ENCODE results near the gene THAP2.

THAP2 gene

GRCh38 chr12:71710276-71711125 lies 46.4 kb downstream of the THAP2 start:
- Mint-ChIP-seq H3K9me3 (peaks cover 35% of the 10 kb centered on the region), H3K27ac (no peak overlapping the region), H3K4me1 (peaks cover 15% of the 10 kb centered on the region), H3K36me3 (peaks cover 14% of the 10 kb centered on the region), H3K4me3 (no peak overlapping the region), H3K27me3 (peaks cover 2% of the 10 kb centered on the region)

- Mint-ChIP-seq H3K36me3 (peaks cover 3% of the 10 kb centered on the region), H3K9me3 (peaks cover 14% of the 10 kb centered on the region), H3K27me3 (no peaks in the 10 kb centered on the region), H3K4me3 (no peak overlapping the region), H3K27ac (no peak overlapping the region), H3K4me1 (no peaks in the 10 kb centered on the region)
These were observed 54.5 kb downstream of the THAP2 start for GRCh38 chr12:71718611-71719010.

- Mint-ChIP-seq H3K27me3 (no peaks in the 10 kb centered on the region), H3K9me3 (peaks cover 13% of the 10 kb centered on the region), H3K27ac (no peak overlapping the region), H3K36me3 (no peaks in the 10 kb centered on the region), H3K4me1 (no peaks in the 10 kb centered on the region), H3K4me3 (no peak overlapping the region)
These were observed 55.7 kb downstream of the THAP2 start for GRCh38 chr12:71719647-71720370.

GRCh38 chr12:71721783-71722505 lies 57.8 kb downstream of the THAP2 start:
- Mint-ChIP-seq H3K4me1 (no peaks in the 10 kb centered on the region), H3K9me3 (no peaks in the 10 kb centered on the region), H3K4me3 (no peak overlapping the region), H3K27ac (no peak overlapping the region), H3K36me3 (no peaks in the 10 kb centered on the region), H3K27me3 (no peaks in the 10 kb centered on the region)

GRCh38 chr12:71725011-71725410 lies 60.9 kb downstream of the THAP2 start:
- Mint-ChIP-seq H3K9me3 (no peaks in the 10 kb centered on the region), H3K4me3 (no peak overlapping the region), H3K4me1 (no peaks in the 10 kb centered on the region), H3K27ac (no peak overlapping the region), H3K36me3 (no peaks in the 10 kb centered on the region), H3K27me3 (no peaks in the 10 kb centered on the region)

- Mint-ChIP-seq H3K27ac (no peak overlapping the region), H3K27me3 (no peaks in the 10 kb centered on the region), H3K36me3 (no peaks in the 10 kb centered on the region), H3K4me3 (no peak overlapping the region), H3K9me3 (no peaks in the 10 kb centered on the region), H3K4me1 (no peaks in the 10 kb centered on the region)
These were observed 62.4 kb downstream of the THAP2 start for GRCh38 chr12:71726548-71726947.

- Mint-ChIP-seq H3K9me3 (no peaks in the 10 kb centered on the region), H3K36me3 (no peaks in the 10 kb centered on the region), H3K27ac (no peak overlapping the region), H3K4me1 (no peaks in the 10 kb centered on the region), H3K27me3 (no peaks in the 10 kb centered on the region), H3K4me3 (no peak overlapping the region)
These were observed 63.9 kb downstream of the THAP2 start for GRCh38 chr12:71727958-71728357.

Data from activated naive CD4-positive, alpha-beta T cell treated with anti-CD3 and anti-CD28 coated beads, Interleukin-2, amount 50 U/mL, for 24 hours (primary cell).